Measurements from ENCODE around the gene RTL9. TPM values are rescaled to one million over a fixed set of nuclear protein-coding genes. Genes with fewer than 3 reads are reported as not detected.

Gene RTL9
- total and polyA plus RNA-seq, 2 donors (not counting 3 experiments of a cell fraction or from before 2014, with no cell fraction given) = not detected

DNA sequence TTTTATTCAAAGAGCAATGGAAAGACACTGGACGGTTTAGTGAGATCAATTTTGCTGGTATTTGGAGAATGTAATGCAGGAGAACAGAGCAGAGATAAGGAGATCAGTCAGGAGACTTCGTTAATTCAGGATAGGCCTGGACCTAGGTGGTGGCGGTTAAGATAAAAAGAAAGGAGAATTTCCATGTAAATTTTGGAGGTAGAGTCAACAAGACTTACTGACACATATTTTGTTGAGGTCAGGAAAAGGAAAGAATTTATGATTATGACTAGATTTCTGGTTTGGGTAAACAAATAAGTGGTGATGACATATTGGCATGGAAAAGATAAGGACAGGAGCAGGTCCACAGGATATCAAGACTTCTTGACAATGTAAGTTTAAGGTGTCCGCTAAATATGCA is 31.9 kb upstream of the RTL9 start:
- FAIRE-seq = no peak
- H3K4me2 ChIP-seq (ENCODE audit: insufficient read depth, low read length) = no peak overlapping the region
- H3K9me1 ChIP-seq (replicated peaks; ENCODE audit: control insufficient read depth, extremely low read depth, insufficient read depth, low read length) = no peaks in the 10 kb centered on the region
- no peaks in the 10 kb centered on the region for H4K20me1 ChIP-seq (replicated peaks; ENCODE audit: control insufficient read depth, extremely low read depth, insufficient read depth, low read length)
- no peak overlapping the region for H3K9ac ChIP-seq (replicated peaks; ENCODE audit: extremely low read depth, insufficient read depth, low read length)
- CTCF ChIA-PET = no interaction called here
- dilution Hi-C loops (cut with MboI; ENCODE audit: extremely low pct_ligation_motif_present, low sequenced_read_pairs) (no loop called here), intact Hi-C loops (cut with micrococcal nuclease) (no loop called here)
- no peak overlapping the region for H3K4me3 ChIP-seq (replicated peaks in 1 of 3; ENCODE audit: insufficient read depth in 1 of 3, low read depth in 1 of 3, low read length in 3 of 3)
- H3K27me3 ChIP-seq (ENCODE audit: control insufficient read depth in 2 of 2, insufficient read depth in 2 of 2, low read length in 2 of 2) = no peaks in the 10 kb centered on the region
- no peaks in the 10 kb centered on the region for H3K4me1 ChIP-seq (ENCODE audit: control insufficient read depth, extremely low read depth, insufficient read depth, low read length)
- TF ChIP-seq EZH2 (IDR thresholded peaks at IDR 0.05; ENCODE audit: borderline replicate concordance, low read depth, low read length, severe bottlenecking) (no peak), JUN (IDR thresholded peaks at IDR 0.05; ENCODE audit: borderline replicate concordance, insufficient read depth, insufficient read length, low read depth) (no peak), MYC (IDR thresholded peaks at IDR 0.05; ENCODE audit: low read depth, low read length) (no peak), GATA2 (IDR thresholded peaks at IDR 0.05; ENCODE audit: insufficient read depth, insufficient read length, low read depth, low read length) (no peak), POLR2A (IDR thresholded peaks at IDR 0.05; ENCODE audit: low read depth, low read length) (no peak), CTCF (IDR thresholded peaks at IDR 0.05; ENCODE audit: extremely low read depth in 1 of 2, insufficient read depth in 1 of 2, low read depth in 1 of 2, low read length in 2 of 2) (no peak), FOS (IDR thresholded peaks at IDR 0.05; ENCODE audit: borderline replicate concordance, insufficient read depth, low read length) (no peak), POLR2AphosphoS5 (IDR thresholded peaks at IDR 0.05; ENCODE audit: insufficient read depth, low read depth, low read length) (no peak)
- TF ChIP-seq, protein P1, sequence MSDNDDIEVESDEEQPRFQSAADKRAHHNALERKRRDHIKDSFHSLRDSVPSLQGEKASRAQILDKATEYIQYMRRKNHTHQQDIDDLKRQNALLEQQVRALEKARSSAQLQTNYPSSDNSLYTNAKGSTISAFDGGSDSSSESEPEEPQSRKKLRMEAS (IDR thresholded peaks at IDR 0.05; ENCODE audit: insufficient read depth, insufficient read length) = no peak
- H3K9me3 ChIP-seq (replicated peaks; ENCODE audit: control insufficient read depth, insufficient read depth, low read length) = no peaks in the 10 kb centered on the region
- no peaks in the 10 kb centered on the region for H3K79me2 ChIP-seq (ENCODE audit: control insufficient read depth, insufficient read depth, low read length)
- BruUV-seq (replicated peaks) = no TSS peak
- DNase-seq (ENCODE audit: low read depth, low spot score) = no peak
- H2AFZ ChIP-seq (ENCODE audit: low read depth, low read length) = no peak overlapping the region
- H3K36me3 ChIP-seq (ENCODE audit: control insufficient read depth in 2 of 2, extremely low read depth in 1 of 2, insufficient read depth in 2 of 2, low read length in 2 of 2) = no peaks in the 10 kb centered on the region
- POLR2A ChIA-PET = no interaction called here
- H3K27ac ChIP-seq (ENCODE audit: insufficient read depth, low read depth, low read length) = no peak overlapping the region
